A549 treated with DMSO at 1 μM for 4 hours (cell line): ENCODE results near the gene CCDC194. TPM values are rescaled to one million over a fixed set of nuclear protein-coding genes. Genes with fewer than 3 reads are reported as not detected.

Source experiments
- total RNA-seq: library from RNA; stranded (reverse); fragments of 200-300 nt; extraction: Qiagen RNA extraction; gene quantifications from 5 replicates; pipeline ENCODE4 v1.2.3, GENCODE V29; 2022; ENCODE audit warnings: low read depth

Gene CCDC194, protein sequence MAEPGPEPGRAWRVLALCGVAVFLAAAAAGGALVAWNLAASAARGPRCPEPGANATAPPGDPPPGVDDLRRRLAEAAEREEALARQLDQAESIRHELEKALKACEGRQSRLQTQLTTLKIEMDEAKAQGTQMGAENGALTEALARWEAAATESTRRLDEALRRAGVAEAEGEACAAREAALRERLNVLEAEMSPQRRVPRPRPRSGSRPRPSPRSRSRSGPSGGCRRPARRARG
- not detected in 5 replicates for total RNA-seq

DNA sequence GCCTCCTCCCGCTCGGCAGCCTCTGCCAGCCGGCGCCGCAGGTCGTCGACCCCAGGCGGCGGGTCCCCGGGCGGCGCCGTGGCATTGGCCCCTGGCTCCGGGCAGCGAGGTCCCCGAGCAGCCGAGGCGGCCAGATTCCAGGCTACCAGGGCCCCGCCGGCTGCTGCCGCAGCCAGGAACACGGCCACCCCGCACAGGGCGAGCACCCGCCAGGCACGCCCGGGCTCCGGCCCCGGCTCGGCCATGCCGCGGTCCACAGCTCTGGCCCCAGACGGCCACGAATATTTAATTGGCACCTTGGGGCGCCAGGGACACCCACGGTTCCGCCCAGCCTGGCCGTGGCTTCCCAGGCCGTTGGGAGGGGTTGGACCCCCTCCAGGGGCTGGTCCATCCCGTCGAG is at the start of gene CCDC194:
Gene CCDC194 (minus strand): TSS at position 283 of the 400 bp plus-strand sequence. CDS start 38 bp downstream, at position 245.

DNA sequence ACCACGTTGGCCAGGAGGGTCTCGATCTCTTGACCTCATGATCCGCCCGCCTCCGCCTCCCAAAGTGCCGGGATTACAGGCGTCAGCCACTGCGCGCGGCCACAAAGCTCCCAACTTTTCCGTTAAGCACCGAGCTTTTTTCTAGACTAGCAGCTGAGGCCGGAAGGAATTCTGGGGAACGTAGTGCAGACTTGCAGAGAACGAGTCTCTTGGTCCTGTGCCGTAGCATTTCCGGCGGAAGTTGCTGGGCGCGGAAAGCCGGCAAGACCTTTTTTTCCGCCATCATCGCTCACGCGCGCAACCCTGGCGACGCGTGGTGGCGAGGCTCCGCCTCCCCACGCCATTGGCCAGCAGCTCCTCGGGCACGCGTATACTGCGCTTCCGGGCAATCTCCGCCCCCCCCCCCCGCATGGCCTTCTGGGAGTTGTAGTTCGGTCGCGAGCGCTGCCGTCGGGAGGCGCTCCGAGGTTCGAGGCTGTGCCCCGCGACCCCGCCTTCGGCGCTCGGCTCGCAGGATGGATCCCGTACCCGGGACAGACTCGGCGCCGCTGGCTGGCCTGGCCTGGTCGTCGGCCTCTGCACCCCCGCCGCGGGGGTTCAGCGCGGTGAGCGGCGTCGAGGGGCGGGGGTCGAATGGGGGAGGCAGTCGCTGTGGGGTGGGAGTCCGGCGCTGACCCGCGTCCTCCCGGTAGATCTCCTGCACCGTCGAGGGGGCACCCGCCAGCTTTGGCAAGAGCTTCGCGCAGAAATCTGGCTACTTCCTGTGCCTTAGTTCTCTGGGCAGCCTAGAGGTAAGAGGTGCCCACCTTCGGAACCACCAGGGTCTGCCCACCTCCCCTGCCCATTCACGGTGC is 25.9 kb upstream of the CCDC194 start, which contains the start of gene MVB12A:
Gene MVB12A (plus strand): TSS at position 427 of the 854 bp plus-strand sequence. CDS start 89 bp downstream, at position 516.

GRCh38 chr19:17405250-17406045 is 11.5 kb upstream of the CCDC194 start, which contains the start of gene BST2:
Gene BST2, minus strand, starts transcription at chr19:17405630. Its CDS starts 55 bp downstream, at chr19:17405575.

GRCh38 chr19:17376935-17377600 is 16.9 kb downstream of the CCDC194 start, which contains the start of gene PLVAP:
Gene PLVAP, minus strand, starts transcription at chr19:17377342. Its CDS starts 54 bp downstream, at chr19:17377288.

Other genes with a start within 250 kb of the CCDC194 start
- 14.7 to 16.4 TPM (median 15.3 TPM) in 5 replicates for gene USE1, start 178.8 kb downstream of the CCDC194 start, total RNA-seq
- 9.8 to 13.9 TPM (median 10.9 TPM) in 5 replicates for gene OCEL1, start 168.0 kb downstream of the CCDC194 start, total RNA-seq
- 23.3 to 58.5 TPM (median 49.9 TPM) in 5 replicates for gene NR2F6, start 148.3 kb downstream of the CCDC194 start, total RNA-seq
- not detected in 5 replicates for gene USHBP1, start 129.5 kb downstream of the CCDC194 start, total RNA-seq
- 58.4 to 65.2 TPM (median 62.0 TPM) in 5 replicates for gene BABAM1, start 126.8 kb downstream of the CCDC194 start, total RNA-seq
- 0.27 to 0.76 TPM (median 0.40 TPM) in 5 replicates for gene ANKLE1, start 112.3 kb downstream of the CCDC194 start, total RNA-seq
- gene ABHD8, start 90.8 kb downstream of the CCDC194 start, total RNA-seq: 2.0 to 3.6 TPM (median 3.2 TPM) in 5 replicates
- gene MRPL34, start 88.3 kb downstream of the CCDC194 start, total RNA-seq: 52.6 to 96.7 TPM (median 84.9 TPM) in 5 replicates
- gene DDA1, start 84.6 kb downstream of the CCDC194 start, total RNA-seq: 53.8 to 73.0 TPM (median 68.7 TPM) in 5 replicates
- gene ANO8, start 59.3 kb downstream of the CCDC194 start, total RNA-seq: 2.1 to 4.3 TPM (median 3.9 TPM) in 5 replicates
- 18.0 to 24.5 TPM (median 21.1 TPM) in 5 replicates for gene GTPBP3, start 56.6 kb downstream of the CCDC194 start, total RNA-seq
- gene PLVAP, start 16.9 kb downstream of the CCDC194 start, total RNA-seq: not detected in 5 replicates
- gene BST2, start 11.4 kb upstream of the CCDC194 start, total RNA-seq: 0.13 to 0.47 TPM (median 0.24 TPM) in 5 replicates
- 29.7 to 43.1 TPM (median 38.5 TPM) in 5 replicates for gene MVB12A, start 25.9 kb upstream of the CCDC194 start, total RNA-seq
- gene TMEM221, start 54.5 kb upstream of the CCDC194 start, total RNA-seq: 0.46 to 0.84 TPM (median 0.76 TPM) in 5 replicates
- gene NXNL1, start 66.7 kb upstream of the CCDC194 start, total RNA-seq: not detected in 5 replicates
- 2.6 to 3.2 TPM (median 3.1 TPM) in 5 replicates for gene SLC27A1, start 76.3 kb upstream of the CCDC194 start, total RNA-seq
- gene PGLS, start 117.5 kb upstream of the CCDC194 start, total RNA-seq: 47.9 to 75.7 TPM (median 65.7 TPM) in 5 replicates
- 61.6 to 80.3 TPM (median 73.3 TPM) in 5 replicates for gene COLGALT1, start 161.5 kb upstream of the CCDC194 start, total RNA-seq